ENCODE data around the gene FAM222A. TPM values are rescaled to one million over a fixed set of nuclear protein-coding genes. Genes with fewer than 3 reads are reported as not detected.

The FAM222A gene
- total RNA-seq, 1 donor from 2014 or later, result 1.5 TPM

- Mint-ChIP-seq H3K4me3 (ENCODE audit: unreplicated experiment) (no peak overlapping the region), H3K9me3 (ENCODE audit: unreplicated experiment) (no peaks in the 10 kb centered on the region), H3K36me3 (ENCODE audit: unreplicated experiment) (no peaks in the 10 kb centered on the region), H3K27ac (ENCODE audit: unreplicated experiment) (no peak overlapping the region), H3K4me1 (ENCODE audit: unreplicated experiment) (peaks cover 3% of the 10 kb centered on the region), H3K27me3 (ENCODE audit: unreplicated experiment) (peaks cover 17% of the 10 kb centered on the region)
- no peak for TF ChIP-seq CTCF (IDR thresholded peaks at IDR 0.05)
- DNase-seq (ENCODE audit: extremely low spot score, unreplicated experiment), result no peak
Measured at GRCh38 chr12:109696485-109697269, 16.9 kb upstream of the FAM222A start.

- Mint-ChIP-seq H3K4me1 (ENCODE audit: unreplicated experiment) (peaks cover 3% of the 10 kb centered on the region), H3K4me3 (ENCODE audit: unreplicated experiment) (no peak overlapping the region)
Measured at GRCh38 chr12:109697270-109697553, 16.4 kb upstream of the FAM222A start.

DNA sequence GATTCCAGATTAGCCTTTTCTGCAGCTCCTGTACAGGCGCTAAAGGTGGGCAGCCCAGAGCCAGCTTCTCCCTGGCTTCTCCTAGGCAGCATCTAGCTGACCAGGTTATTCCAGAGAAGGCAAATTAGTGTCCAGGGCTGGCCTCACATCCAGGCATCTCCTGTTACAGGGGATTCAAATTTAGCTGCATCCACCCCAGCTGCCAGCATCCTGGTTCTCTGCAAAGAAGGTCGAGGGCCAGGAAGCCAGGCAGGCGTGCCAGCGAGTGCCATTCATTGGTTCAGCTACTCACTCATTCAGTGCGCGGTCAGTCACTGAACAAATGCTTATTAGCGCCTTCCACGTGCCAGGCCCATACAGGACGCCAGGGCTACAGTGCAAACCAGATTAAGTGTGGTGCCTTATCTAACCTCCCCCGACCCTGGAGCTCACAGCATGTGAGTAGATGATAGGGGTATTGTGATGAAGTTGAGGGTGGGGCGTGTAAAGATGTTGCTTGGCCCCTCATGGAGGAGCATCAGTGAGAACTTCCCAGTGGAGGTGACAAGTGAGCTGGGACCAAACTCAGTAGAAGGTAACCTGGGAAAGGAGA, 15.7 kb upstream of the FAM222A start:
- no peak for DNase-seq (ENCODE audit: extremely low spot score, unreplicated experiment)

More at GRCh38 chr12:109697270-109697553, 16.4 kb upstream of the FAM222A start:
- no peaks in the 10 kb centered on the region for H3K36me3 Mint-ChIP-seq (ENCODE audit: unreplicated experiment)
- peaks cover 15% of the 10 kb centered on the region for H3K27me3 Mint-ChIP-seq (ENCODE audit: unreplicated experiment)
- no peak for DNase-seq (ENCODE audit: extremely low spot score, unreplicated experiment)
- no peak for TF ChIP-seq CTCF (IDR thresholded peaks at IDR 0.05)
- no peaks in the 10 kb centered on the region for H3K9me3 Mint-ChIP-seq (ENCODE audit: unreplicated experiment)
- no peak overlapping the region for H3K27ac Mint-ChIP-seq (ENCODE audit: unreplicated experiment)

GRCh38 chr12:109698820-109699219, 14.8 kb upstream of the FAM222A start:
- DNase-seq (ENCODE audit: extremely low spot score, unreplicated experiment), result no peak
- H3K27ac Mint-ChIP-seq (ENCODE audit: unreplicated experiment), result no peak overlapping the region
- no peak for TF ChIP-seq CTCF (IDR thresholded peaks at IDR 0.05)
- peaks cover 3% of the 10 kb centered on the region for H3K4me1 Mint-ChIP-seq (ENCODE audit: unreplicated experiment)
- no peaks in the 10 kb centered on the region for H3K36me3 Mint-ChIP-seq (ENCODE audit: unreplicated experiment)
- peaks cover under 1% of the 10 kb centered on the region for H3K27me3 Mint-ChIP-seq (ENCODE audit: unreplicated experiment)
- H3K4me3 Mint-ChIP-seq (ENCODE audit: unreplicated experiment), result no peak overlapping the region
- H3K9me3 Mint-ChIP-seq (ENCODE audit: unreplicated experiment), result no peaks in the 10 kb centered on the region

More for the DNA sequence above, 15.7 kb upstream of the FAM222A start:
- H3K27me3 Mint-ChIP-seq (ENCODE audit: unreplicated experiment), result peaks cover 8% of the 10 kb centered on the region
- H3K9me3 Mint-ChIP-seq (ENCODE audit: unreplicated experiment), result no peaks in the 10 kb centered on the region
- no peak for TF ChIP-seq CTCF (IDR thresholded peaks at IDR 0.05)
- H3K4me1 Mint-ChIP-seq (ENCODE audit: unreplicated experiment), result peaks cover 3% of the 10 kb centered on the region
- no peak overlapping the region for H3K4me3 Mint-ChIP-seq (ENCODE audit: unreplicated experiment)
- H3K36me3 Mint-ChIP-seq (ENCODE audit: unreplicated experiment), result no peaks in the 10 kb centered on the region
- H3K27ac Mint-ChIP-seq (ENCODE audit: unreplicated experiment), result no peak overlapping the region

- no peak overlapping the region for H3K4me3 Mint-ChIP-seq (ENCODE audit: unreplicated experiment)
- DNase-seq (ENCODE audit: extremely low spot score, unreplicated experiment), result no peak
- peaks cover 2% of the 10 kb centered on the region for H3K27me3 Mint-ChIP-seq (ENCODE audit: unreplicated experiment)
- H3K9me3 Mint-ChIP-seq (ENCODE audit: unreplicated experiment), result no peaks in the 10 kb centered on the region
- no peak for TF ChIP-seq CTCF (IDR thresholded peaks at IDR 0.05)
- H3K4me1 Mint-ChIP-seq (ENCODE audit: unreplicated experiment), result peaks cover 3% of the 10 kb centered on the region
- no peak overlapping the region for H3K27ac Mint-ChIP-seq (ENCODE audit: unreplicated experiment)
- no peaks in the 10 kb centered on the region for H3K36me3 Mint-ChIP-seq (ENCODE audit: unreplicated experiment)
Measured at GRCh38 chr12:109701064-109701463, 12.6 kb upstream of the FAM222A start.
